ENCODE results near the gene PANK4.
"Not testable (repeated sequence)": the region's sequence is repeated elsewhere in the genome, so short reads cannot be mapped to it uniquely, and the experiment has no call there.

PANK4 gene

DNA sequence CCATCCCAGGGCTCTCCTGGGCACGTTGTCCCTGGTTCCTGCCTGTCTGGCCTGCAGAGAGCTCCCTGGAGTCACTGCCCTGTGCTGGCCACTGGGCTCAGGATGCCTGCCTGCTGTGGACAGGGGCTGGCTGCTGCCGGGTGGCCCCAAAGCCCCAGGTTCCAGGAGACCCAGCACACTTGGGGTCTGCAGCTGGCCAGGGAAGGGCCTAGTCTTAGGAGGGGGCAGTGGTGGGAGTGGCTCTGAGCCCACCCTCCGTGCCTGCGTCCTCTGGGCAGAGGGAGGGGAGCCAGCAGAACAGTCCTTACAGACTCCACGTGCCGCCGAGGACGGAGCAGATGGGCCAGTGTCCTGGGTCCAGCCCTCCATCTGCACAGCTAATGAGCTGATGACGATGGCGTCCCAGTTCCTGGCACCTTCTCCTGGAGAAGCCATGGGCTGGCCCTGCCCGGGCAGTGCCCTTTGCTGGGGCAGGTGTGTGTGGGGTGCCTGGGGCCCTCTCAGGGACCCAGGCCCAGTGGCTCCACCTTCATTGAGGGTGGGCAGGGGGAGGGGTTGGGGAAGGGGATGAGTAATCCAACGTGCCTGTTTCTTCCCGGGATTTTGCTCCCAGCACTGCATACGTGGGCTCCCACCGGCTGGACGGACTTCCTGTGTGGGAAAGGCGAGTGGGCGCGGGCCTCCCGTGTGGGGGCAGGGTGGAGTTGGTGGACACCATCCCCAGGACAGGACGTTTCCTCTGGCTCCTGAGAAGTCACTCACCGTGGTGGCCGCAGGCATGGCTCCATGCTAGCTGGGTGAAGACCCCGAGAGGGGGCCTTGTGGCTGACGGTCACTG is 57.1 kb downstream of the PANK4 start:
- no peak for FAIRE-seq
- no peak for TF ChIP-seq POLR2A (IDR thresholded peaks at IDR 0.05; ENCODE audit: low read depth, low read length)
- no peak for DNase-seq (ENCODE audit: insufficient read length, low spot score)

GRCh38 chr1:2468540-2468939 is 57.9 kb downstream of the PANK4 start:
- no peak for TF ChIP-seq POLR2A (IDR thresholded peaks at IDR 0.05; ENCODE audit: low read depth, low read length)
- DNase-seq (ENCODE audit: insufficient read length, low spot score): no peak
- no peak for FAIRE-seq

DNA sequence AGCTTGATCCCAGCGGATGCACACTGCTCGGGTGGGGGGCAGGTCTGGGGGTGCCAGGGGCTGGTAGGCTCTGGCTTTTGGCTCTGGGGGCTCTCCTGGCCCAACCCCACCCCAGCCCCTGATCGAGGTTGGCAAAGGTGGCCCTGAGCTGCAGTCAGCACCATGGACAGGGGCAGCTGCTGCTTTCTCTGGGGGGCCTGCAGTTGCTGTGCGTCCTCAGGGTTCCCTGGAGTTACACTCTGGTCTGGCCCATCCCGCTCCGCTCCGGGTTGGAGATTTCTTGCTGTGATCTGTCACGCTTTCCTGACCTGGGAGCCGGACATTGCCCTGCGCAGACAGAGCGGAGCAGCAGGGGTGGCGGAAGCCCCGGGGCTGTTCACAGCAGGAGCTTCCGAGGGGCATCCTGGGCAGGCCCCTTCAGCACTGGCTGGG is 58.3 kb downstream of the PANK4 start:
- FAIRE-seq: no peak
- no peak for DNase-seq (ENCODE audit: insufficient read length, low spot score)
- TF ChIP-seq POLR2A (IDR thresholded peaks at IDR 0.05; ENCODE audit: low read depth, low read length): no peak

DNA sequence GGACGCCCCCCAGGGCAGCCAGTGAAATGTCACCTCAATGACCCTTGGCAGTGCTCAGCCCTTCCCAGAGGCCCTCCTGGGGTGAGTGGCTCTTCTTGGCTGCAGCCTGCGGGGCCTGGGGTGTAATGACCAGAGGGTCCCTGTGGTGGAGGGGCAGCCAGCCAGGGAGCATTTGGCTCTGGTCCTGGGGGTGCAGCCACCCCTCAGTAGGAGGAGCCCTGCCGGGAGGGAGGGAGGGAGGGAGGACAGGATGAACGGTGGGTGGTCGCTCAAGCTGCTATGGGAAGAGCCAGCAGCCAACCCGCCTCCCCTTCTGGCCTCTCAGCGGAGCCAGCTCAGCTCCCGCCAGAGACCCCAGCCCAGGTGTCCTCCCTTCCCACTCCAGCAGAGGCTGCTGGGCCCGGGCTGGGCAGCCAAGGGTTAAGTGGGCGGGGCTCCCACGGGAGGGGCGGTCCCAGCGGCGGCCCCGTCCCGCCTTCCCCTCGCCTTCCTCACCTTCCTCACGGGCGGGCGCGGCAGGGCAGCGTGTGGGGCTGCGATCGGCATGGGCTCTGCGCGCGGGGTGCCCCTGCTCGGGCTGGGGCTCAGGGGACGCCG is 59.3 kb downstream of the PANK4 start:
- no peak for FAIRE-seq
- DNase-seq (ENCODE audit: insufficient read length, low spot score): no peak
- TF ChIP-seq POLR2A (IDR thresholded peaks at IDR 0.05; ENCODE audit: low read depth, low read length): no peak

- FAIRE-seq: no peak
Observed at GRCh38 chr1:2466270-2466665, 60.1 kb downstream of the PANK4 start.

DNA sequence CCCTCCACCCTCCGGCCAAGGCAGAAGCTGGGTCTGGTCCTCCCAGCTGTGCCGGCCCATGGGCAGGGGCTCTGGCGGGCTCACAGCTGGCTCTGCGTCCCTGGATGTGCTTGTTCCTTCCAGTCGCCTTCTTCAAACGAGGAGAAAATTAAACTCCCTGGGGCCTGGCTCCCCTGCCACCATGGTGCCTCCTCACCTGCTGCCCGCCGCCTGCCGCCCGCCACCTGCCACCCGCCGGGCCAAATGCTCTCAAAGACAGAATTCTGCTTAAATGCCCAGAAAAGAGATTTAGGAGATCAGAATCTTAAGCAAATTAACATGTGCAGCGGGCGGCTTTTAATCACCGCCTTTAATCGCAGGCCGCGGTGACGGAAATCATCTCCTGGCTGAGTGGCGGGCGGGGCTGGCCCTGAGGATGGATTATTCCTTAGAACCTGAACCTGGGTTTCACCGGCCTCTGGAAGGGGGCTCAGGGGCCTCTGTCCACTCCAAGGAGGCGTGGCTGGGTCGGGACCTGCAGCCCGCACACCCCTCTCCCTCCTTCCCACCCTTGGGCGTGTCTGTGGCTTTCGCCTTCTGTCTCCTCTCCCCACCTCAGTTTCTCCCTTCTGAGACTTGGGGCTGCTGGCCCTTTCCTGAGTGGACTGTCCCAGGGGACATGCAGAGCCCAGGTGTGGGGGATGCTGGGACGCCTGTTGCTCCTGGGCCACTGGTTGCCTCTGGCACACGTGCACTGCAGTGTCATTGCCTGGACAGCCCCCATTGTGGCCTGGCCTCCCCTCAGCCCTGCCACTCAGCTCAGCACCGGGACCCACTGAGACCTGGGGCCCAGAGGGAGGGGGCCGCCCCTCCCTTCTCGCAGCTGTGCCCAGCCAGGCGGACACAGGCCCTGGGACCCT is 60.8 kb downstream of the PANK4 start:
- no peak for DNase-seq (ENCODE audit: insufficient read length, low spot score)

More at GRCh38 chr1:2466270-2466665, 60.1 kb downstream of the PANK4 start:
- DNase-seq (ENCODE audit: insufficient read length, low spot score): no peak
- no peak for TF ChIP-seq POLR2A (IDR thresholded peaks at IDR 0.05; ENCODE audit: low read depth, low read length)

GRCh38 chr1:2463396-2463795 is 63.0 kb downstream of the PANK4 start:
- TF ChIP-seq POLR2A (IDR thresholded peaks at IDR 0.05; ENCODE audit: low read depth, low read length): no peak
- no peak for DNase-seq (ENCODE audit: insufficient read length, low spot score)
- FAIRE-seq: no peak

More for the DNA sequence above, 60.8 kb downstream of the PANK4 start:
- no peak for FAIRE-seq
- no peak for TF ChIP-seq POLR2A (IDR thresholded peaks at IDR 0.05; ENCODE audit: low read depth, low read length)

GRCh38 chr1:2462819-2463218 is 63.6 kb downstream of the PANK4 start:
- FAIRE-seq (no peak), DNase-seq (ENCODE audit: insufficient read length, low spot score) (no peak)
- no peak for TF ChIP-seq POLR2A (IDR thresholded peaks at IDR 0.05; ENCODE audit: low read depth, low read length)

DNA sequence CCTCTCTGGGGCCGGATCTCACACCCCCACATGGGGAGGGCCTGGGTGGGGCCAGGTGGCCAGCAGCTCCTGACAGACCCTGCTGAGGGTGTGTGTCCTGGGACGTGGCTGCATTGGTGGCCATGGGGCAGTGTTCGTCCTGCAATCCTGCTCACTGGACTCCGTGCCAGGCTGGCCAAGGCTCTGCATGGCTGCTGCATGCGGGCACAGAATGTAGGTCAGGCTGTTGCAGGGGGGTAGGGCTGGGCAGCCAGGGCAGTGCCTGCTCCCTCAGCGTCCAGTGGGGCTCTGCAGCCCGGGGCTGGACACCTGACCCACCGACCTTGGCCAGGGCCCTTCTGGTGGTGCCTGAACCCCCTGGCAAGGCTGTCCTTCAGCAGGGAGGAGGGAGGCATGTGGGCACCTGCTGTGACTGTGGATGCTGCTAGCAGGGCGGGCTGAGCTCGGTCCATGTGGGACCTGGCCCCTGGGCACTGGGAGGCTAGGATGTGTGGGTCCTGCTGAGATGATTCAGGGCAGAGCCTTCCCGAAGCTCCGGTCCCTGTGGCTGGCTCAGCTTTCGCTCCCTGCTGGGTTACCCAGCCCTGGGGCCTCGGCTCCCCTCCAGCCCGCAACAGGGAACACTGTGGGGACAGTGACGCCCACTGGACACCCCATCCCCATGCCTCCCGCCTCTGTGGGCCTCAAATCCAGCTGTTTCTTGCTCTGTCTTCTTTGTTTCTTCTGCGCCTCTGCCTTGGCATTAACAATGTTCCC is 65.2 kb downstream of the PANK4 start:
- FAIRE-seq: no peak
- no peak for TF ChIP-seq POLR2A (IDR thresholded peaks at IDR 0.05; ENCODE audit: low read depth, low read length)
- DNase-seq (ENCODE audit: insufficient read length, low spot score): no peak

DNA sequence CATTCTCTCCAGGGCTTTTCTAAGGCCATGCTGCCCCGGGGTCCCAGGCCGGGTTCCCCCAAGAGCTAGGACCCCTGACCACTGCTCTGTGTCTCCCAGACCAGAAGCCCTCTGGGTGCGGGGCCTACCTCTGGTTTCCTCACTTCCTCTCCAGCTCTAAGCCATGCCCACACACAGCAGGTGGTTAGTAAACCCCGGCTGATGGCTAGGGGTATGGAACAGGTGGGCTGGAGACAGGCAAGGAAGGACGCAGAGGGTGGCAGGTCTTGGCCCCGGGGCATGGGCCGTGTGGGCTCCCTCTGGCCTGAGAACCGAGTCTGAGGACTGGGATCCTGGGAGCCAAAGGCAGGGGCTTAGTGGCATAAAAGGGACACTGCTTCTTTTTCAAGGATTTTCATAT is 66.2 kb downstream of the PANK4 start:
- no peak for DNase-seq (ENCODE audit: insufficient read length, low spot score)
- FAIRE-seq: no peak
- TF ChIP-seq POLR2A (IDR thresholded peaks at IDR 0.05; ENCODE audit: low read depth, low read length): no peak

- TF ChIP-seq POLR2A (IDR thresholded peaks at IDR 0.05; ENCODE audit: low read depth, low read length): no peak
- FAIRE-seq: no peak
- DNase-seq (ENCODE audit: insufficient read length, low spot score): no peak
Observed at GRCh38 chr1:2459757-2460156, 66.6 kb downstream of the PANK4 start.

GRCh38 chr1:2459102-2459753 is 67.2 kb downstream of the PANK4 start:
- not testable (repeated sequence) for DNase-seq (ENCODE audit: insufficient read length, low spot score); FAIRE-seq

DNA sequence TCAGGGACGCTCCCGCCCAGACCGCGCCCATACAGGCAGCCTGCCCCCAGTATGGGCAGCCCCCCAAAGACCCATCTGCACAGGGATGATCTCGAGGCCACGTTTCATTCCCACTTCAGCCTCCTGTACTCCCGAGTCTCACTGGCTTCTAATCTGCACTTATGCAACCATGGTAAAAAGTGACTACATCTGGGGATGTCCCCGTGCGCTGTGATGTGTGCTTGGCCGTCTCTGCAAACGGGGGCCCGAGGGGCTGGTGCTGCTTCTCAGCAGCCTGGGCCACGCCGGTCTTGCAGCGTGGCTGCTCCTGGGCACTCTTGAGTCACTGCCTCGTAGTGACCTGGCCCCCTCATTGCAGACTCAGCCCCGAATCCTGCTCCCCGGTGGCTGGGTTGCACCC is 67.7 kb downstream of the PANK4 start:
- no peak for FAIRE-seq
- DNase-seq (ENCODE audit: insufficient read length, low spot score): no peak
- TF ChIP-seq POLR2A (IDR thresholded peaks at IDR 0.05; ENCODE audit: low read depth, low read length): no peak
